GM12878 (cell line): ENCODE data around the gene MMP11. TPM values are rescaled to one million over a fixed set of nuclear protein-coding genes. Genes with fewer than 3 reads are reported as not detected.
A peak's percentile ranks its signal among the peaks of the same experiment; 100 is the strongest.

Experiments used
- BCLAF1 ChIP-seq: fragments of 450-650 bp; IDR thresholded peaks from 2 replicates; pipeline ENCODE4 v1.6.1; 2017; ENCODE audit warnings: antibody characterized with exemption, mild to moderate bottlenecking, moderate library complexity
- BHLHE40 ChIP-seq, 2 experiments: fragments of 450-650 bp in 1 of 2; IDR thresholded peaks; 2 replicates each; pipeline ENCODE4 v1.6.1; 2011 to 2017; ENCODE audit warnings: low read depth in 2 of 2, borderline replicate concordance in 1 of 2, improper control_type of control experiment in 1 of 2, low read length in 1 of 2, mild to moderate bottlenecking in 1 of 2
- E2F8 ChIP-seq: fragments of 450-650 bp; IDR thresholded peaks from 2 replicates; pipeline ENCODE4 v1.6.1; 2018; ENCODE audit warnings: mild to moderate bottlenecking, low read depth, moderate library complexity; ENCODE audit not compliant: partially characterized antibody
- FOXK2 ChIP-seq: fragments of 450-650 bp; IDR thresholded peaks from 2 replicates; pipeline ENCODE4 v1.6.1; 2017; ENCODE audit warnings: mild to moderate bottlenecking, moderate library complexity
- HSF1 ChIP-seq: fragments of 150-350 bp; IDR thresholded peaks from 2 replicates; pipeline ENCODE4 v1.6.1; 2014; ENCODE audit warnings: mild to moderate bottlenecking, low read depth, low read length
- IRF3 ChIP-seq: fragments of 450-650 bp; IDR thresholded peaks from 2 replicates; pipeline ENCODE4 v1.6.1; 2014; ENCODE audit warnings: mild to moderate bottlenecking
- RAD21 ChIP-seq: IDR thresholded peaks from 2 replicates; pipeline ENCODE4 v1.6.1; 2011; ENCODE audit warnings: mild to moderate bottlenecking, low read depth, low read length, moderate library complexity; ENCODE audit not compliant: insufficient read depth
- RAD51 ChIP-seq: fragments of 450-650 bp; IDR thresholded peaks from 2 replicates; pipeline ENCODE4 v1.6.1; 2016; ENCODE audit warnings: moderate library complexity, mild to moderate bottlenecking, inconsistent platforms
- RBBP5 ChIP-seq: fragments of 200-600 bp; sonication (generic); conservative IDR thresholded peaks from 2 replicates; pipeline ENCODE4 v1.6.1; 2016
- SMAD1 ChIP-seq: fragments of 450-650 bp; IDR thresholded peaks from 2 replicates; pipeline ENCODE4 v1.6.1; 2018; ENCODE audit warnings: mild to moderate bottlenecking, low read depth; ENCODE audit not compliant: partially characterized antibody
- SPI1 ChIP-seq: IDR thresholded peaks from 2 replicates; pipeline ENCODE4 v1.6.1; 2011; ENCODE audit warnings: low read depth, mild to moderate bottlenecking, low read length, moderate library complexity, borderline replicate concordance; ENCODE audit not compliant: insufficient read depth
- WRNIP1 ChIP-seq: IDR thresholded peaks from 2 replicates; pipeline ENCODE4 v1.6.1; 2011; ENCODE audit warnings: low read depth, low read length, improper control_type of control experiment, borderline replicate concordance
- YBX1 ChIP-seq: fragments of 450-650 bp; IDR thresholded peaks from 2 replicates; pipeline ENCODE4 v1.6.1; 2016; ENCODE audit warnings: antibody characterized with exemption
- ZBED1 ChIP-seq: IDR thresholded peaks from 2 replicates; pipeline ENCODE4 v1.6.1; 2016; ENCODE audit warnings: borderline replicate concordance
- ZNF592 ChIP-seq: fragments of 450-650 bp; IDR thresholded peaks from 2 replicates; pipeline ENCODE4 v1.6.1; 2017; ENCODE audit warnings: mild to moderate bottlenecking, moderate library complexity
- ZZZ3 ChIP-seq: IDR thresholded peaks from 2 replicates; pipeline ENCODE4 v1.6.1; 2011; ENCODE audit warnings: low read depth; ENCODE audit not compliant: control insufficient read depth, insufficient read length
- polyA plus RNA-seq, 11 experiments: library from polyadenylated mRNA; depleted of rRNA in 4 of 11; unstranded in 6 of 11; stranded (reverse) in 5 of 11; fragments of >200 nt; fragmentation: Nextera tagmentation in 4 of 11; fragmentation: Illumina TruSeq in 1 of 11; extraction: Ambion mirVana in 4 of 11; extraction: Trizol in 1 of 11; gene quantifications; 1 replicate in 1 of 11; 2 replicates in 10 of 11; pipeline versions ENCODE4 v1.2.1 to v1.2.3, GENCODE V29; 2011 to 2016; ENCODE audit warnings: inconsistent platforms in 2 of 11, missing spikeins in 2 of 11, low read depth in 1 of 11
- total RNA-seq, 4 experiments: library from RNA; depleted of rRNA in 3 of 4; stranded (reverse); fragments of >200 nt in 3 of 4; fragmentation: Illumina TruSeq in 1 of 4; extraction: Trizol in 1 of 4; gene quantifications; 2 replicates each; pipeline versions ENCODE4 v1.2.1 to v1.2.3, GENCODE V29; 2013 to 2021

MMP11 gene
- total and polyA plus RNA-seq, 10 of the 15 experiments (the other 5 are each of a cell fraction or from before 2014, with no cell fraction given): 0.03 to 1.1 (median 0.31) TPM; not detected in 2

- peak; percentile 13; the same call in 1 of the 2 replicates for TF ChIP-seq ZNF592
- TF ChIP-seq ZZZ3: no peak
- TF ChIP-seq BCLAF1: no peak
- TF ChIP-seq HSF1: no peak
- no peak for TF ChIP-seq RBBP5
- no peak for TF ChIP-seq WRNIP1
- TF ChIP-seq YBX1: no peak
- TF ChIP-seq IRF3: no peak
- TF ChIP-seq E2F8: no peak
- no peak for TF ChIP-seq SMAD1
- TF ChIP-seq BHLHE40 (IDR thresholded peaks at IDR 0.05; ENCODE audit: borderline replicate concordance in 1 of 2, low read depth in 2 of 2, low read length in 1 of 2): peak; percentile 86 to 88
- TF ChIP-seq RAD51: no peak
- TF ChIP-seq RAD21: no peak
- no peak for TF ChIP-seq FOXK2
- TF ChIP-seq ZBED1: no peak
- TF ChIP-seq SPI1: peak; percentile 92
These were observed 27.9 kb downstream of the MMP11 start (continued) for GRCh38 chr22:23800297-23801237.
